H1 (cell line): ENCODE data around the gene ZNF785. TPM values are rescaled to one million over a fixed set of nuclear protein-coding genes. Genes with fewer than 3 reads are reported as not detected.

Source experiments
- CHD2 ChIP-seq: IDR thresholded peaks from 2 replicates; pipeline ENCODE4 v1.6.1; 2012; ENCODE audit warnings: low read length, improper control_type of control experiment
- CTCF ChIP-seq, 3 experiments: IDR thresholded peaks; 1 replicate in 2 of 3; 2 replicates in 1 of 3; pipeline versions ENCODE4 v1.5.1 to v1.6.1; 2011; ENCODE audit warnings: low read length in 3 of 3, mild to moderate bottlenecking in 3 of 3, inconsistent platforms in 2 of 3, low read depth in 1 of 3, moderate library complexity in 1 of 3; ENCODE audit not compliant: insufficient read depth in 1 of 3; ENCODE audit errors: control extremely low read depth in 1 of 3
- EP300 ChIP-seq, 2 experiments: IDR thresholded peaks; 1 replicate in 1 of 2; 2 replicates in 1 of 2; pipeline ENCODE4 v1.6.1; 2011 to 2012; ENCODE audit warnings: low read depth in 2 of 2, low read length in 2 of 2, mild to moderate bottlenecking in 2 of 2, borderline replicate concordance in 1 of 2, inconsistent platforms in 1 of 2, moderate library complexity in 1 of 2
- GABPA ChIP-seq: IDR thresholded peaks from 2 replicates; pipeline ENCODE4 v1.6.1; 2011; ENCODE audit warnings: mild to moderate bottlenecking, low read length, moderate library complexity, borderline replicate concordance; ENCODE audit not compliant: insufficient read depth
- RFX5 ChIP-seq: IDR thresholded peaks from 2 replicates; pipeline ENCODE4 v1.6.1; 2011; ENCODE audit warnings: low read depth, low read length, improper control_type of control experiment, borderline replicate concordance
- SP4 ChIP-seq: IDR thresholded peaks from 2 replicates; pipeline ENCODE4 v1.6.1; 2012; ENCODE audit warnings: low read length, inconsistent platforms
- polyA plus RNA-seq, 7 experiments: library from polyadenylated mRNA; depleted of rRNA in 3 of 7; stranded (reverse) in 5 of 7; unstranded in 2 of 7; fragments of >200 nt in 5 of 7; fragments of 200-250 nt in 2 of 7; gene quantifications; 1 replicate in 5 of 7; 2 replicates in 1 of 7; 4 replicates in 1 of 7; pipeline versions ENCODE4 v1.2.1 to v1.2.3, GENCODE V29; 2011 to 2013; ENCODE audit warnings: missing spikeins in 2 of 7, mixed read lengths in 2 of 7
- total RNA-seq: library from RNA; stranded (reverse); fragmentation: NEBNext Ultra II Directional; extraction: Animal tissue kit (Norgen Biotek cat#: 25700); gene quantifications from 2 replicates; pipeline ENCODE4 v1.2.1, GENCODE V29; 2021

ZNF785 gene
- total and polyA plus RNA-seq, 2 of the 8 experiments (the other 6 are each of a cell fraction or from before 2014, with no cell fraction given): 8.6 to 12.9 TPM

- no peak for TF ChIP-seq EP300 (IDR thresholded peaks at IDR 0.05; ENCODE audit: borderline replicate concordance in 1 of 2, low read depth in 2 of 2, low read length in 2 of 2)
- TF ChIP-seq CHD2: peak; percentile 98
- TF ChIP-seq RFX5: peak; percentile 20; the same call in 1 of the 2 replicates
- no peak for TF ChIP-seq CTCF (IDR thresholded peaks at IDR 0.05; ENCODE audit: control extremely low read depth in 1 of 3, insufficient read depth in 1 of 3, low read depth in 1 of 3, low read length in 3 of 3)
- peak; percentile 76; the same call in 1 of the 2 replicates for TF ChIP-seq SP4
- 0 out of 2 replicates have a peak, but pooled peaks have one; percentile 3 for TF ChIP-seq GABPA
These were observed 24.7 kb upstream of the ZNF785 start, which contains the start of gene ZNF689 (continued) for GRCh38 chr16:30609926-30610839.
